GM12801 (cell line): ENCODE measurements around the gene NPHP1.

Experiments
- CTCF ChIP-seq: IDR thresholded peaks from one replicate; pipeline ENCODE4 v1.5.1; 2011; ENCODE audit warnings: control low read depth; ENCODE audit not compliant: insufficient read length; ENCODE audit errors: extremely low read depth

The NPHP1 gene

DNA sequence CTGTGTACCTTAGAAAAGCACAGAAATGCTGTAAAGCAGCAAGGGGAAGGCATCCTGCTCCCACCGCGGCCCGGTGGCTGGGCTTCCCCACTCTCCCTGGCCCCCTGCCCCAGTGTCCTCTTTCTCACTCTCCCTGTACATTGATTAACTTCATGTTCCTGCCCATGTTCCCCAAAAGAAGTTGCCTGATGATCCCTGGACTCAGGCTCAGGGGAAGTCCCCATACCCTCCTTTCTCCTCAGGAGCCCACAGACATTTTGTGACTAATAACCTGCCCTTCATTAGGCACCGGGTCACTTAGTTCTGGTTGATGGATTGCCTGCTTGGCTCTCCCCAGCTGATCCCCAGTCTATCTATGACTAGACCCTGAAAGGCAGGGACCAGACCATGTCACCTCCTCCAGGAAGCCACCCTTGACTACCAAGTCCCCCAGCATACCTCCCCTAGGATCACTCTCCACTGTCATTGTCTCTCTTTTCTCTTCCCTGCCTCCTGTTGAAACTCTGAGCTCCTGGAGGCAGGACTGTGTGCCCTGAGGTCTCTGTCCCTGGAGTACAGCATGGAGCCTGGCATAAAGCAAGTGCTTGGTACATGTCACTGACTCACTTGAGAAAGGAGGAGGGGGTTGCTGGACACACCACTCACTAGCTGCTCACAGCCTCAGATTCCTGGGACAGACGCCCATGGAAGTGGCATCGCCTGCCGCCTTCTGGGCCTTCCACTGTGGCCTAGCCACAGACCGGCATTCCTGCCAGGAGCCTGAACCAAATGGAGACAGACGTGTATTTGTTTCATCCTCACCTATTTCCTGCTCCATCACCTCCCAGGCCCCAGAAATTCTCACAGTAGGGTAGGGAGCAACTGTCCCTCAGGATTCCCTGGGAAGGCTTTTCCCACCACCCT is 102.7 kb downstream of the NPHP1 start:
- no peak for TF ChIP-seq CTCF

- TF ChIP-seq CTCF, result no peak
These were observed 103.5 kb downstream of the NPHP1 start for GRCh38 chr2:110101280-110101844.

DNA sequence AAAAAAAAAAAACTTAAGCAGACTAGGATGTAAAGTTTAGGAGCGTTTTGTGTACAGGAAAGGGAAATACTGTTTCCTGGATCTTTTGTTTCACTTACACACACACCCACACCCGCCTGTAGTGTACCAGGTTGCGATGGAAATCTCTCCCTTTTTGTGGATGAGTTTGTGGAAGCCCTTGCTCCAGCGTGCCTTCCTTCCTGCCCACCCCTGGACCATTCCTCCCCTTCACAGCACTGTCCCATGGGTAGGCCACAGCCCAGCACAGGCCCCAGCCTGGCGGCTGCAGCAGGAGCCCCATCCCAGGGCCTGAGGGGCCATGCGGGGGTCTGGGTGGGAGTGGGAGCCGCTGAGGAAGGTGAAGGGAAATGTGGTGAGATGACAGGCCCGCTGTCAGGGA is 104.3 kb downstream of the NPHP1 start:
- TF ChIP-seq CTCF, result no peak

- no peak for TF ChIP-seq CTCF
These were observed 105.2 kb downstream of the NPHP1 start for GRCh38 chr2:110099471-110100225.

DNA sequence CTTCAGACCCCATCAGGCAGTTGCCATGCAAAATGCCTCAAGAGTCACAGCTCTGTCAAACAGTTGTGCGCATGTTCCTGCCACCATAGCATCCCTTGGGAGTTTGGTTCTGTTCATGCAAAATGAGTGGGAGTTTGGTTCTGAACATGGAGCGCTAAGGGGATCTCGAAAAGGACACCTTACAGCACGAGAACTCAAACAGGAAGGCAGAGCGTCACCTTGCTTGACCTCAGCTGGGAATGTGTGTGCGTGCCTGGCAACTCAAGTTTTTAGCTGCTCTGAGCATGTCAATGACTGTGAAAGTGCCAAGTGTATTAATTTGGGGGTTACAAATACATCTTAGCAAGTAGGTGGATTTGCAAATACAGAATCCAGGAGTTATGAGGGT is 105.8 kb downstream of the NPHP1 start:
- TF ChIP-seq CTCF, result no peak

GRCh38 chr2:110097506-110098220 is 107.2 kb downstream of the NPHP1 start:
- TF ChIP-seq CTCF, result no peak
